Transverse colon (tissue), 4 donors: Measurements from ENCODE around the gene LCP1.

Experiments used
- CTCF ChIP-seq, 5 experiments: fragments of 200-600 bp in 3 of 5; fragments of 450-650 bp in 2 of 5; sonication (generic) in 3 of 5; IDR thresholded peaks; 1 replicate in 2 of 5; 2 replicates in 3 of 5; pipeline ENCODE4 v1.5.1; 2016 to 2017; ENCODE audit warnings: antibody characterized with exemption in 5 of 5, inconsistent platforms in 3 of 5, mild to moderate bottlenecking in 2 of 5, moderate library complexity in 1 of 5
- EP300 ChIP-seq: sonication (generic); formaldehyde crosslinking; IDR thresholded peaks from one replicate; pipeline ENCODE4 v1.6.1; 2017; ENCODE audit warnings: antibody characterized with exemption, low read depth
- POLR2A ChIP-seq: fragments of 450-650 bp; IDR thresholded peaks from one replicate; pipeline ENCODE4 v1.6.1; 2016; ENCODE audit warnings: antibody characterized with exemption, mild to moderate bottlenecking, moderate library complexity
- POLR2AphosphoS5 ChIP-seq, 3 donors: sonication (generic); formaldehyde crosslinking; IDR thresholded peaks; one replicate each; pipeline ENCODE4 v1.6.1; 2016; ENCODE audit warnings: antibody characterized with exemption in 3 of 3

GRCh38 chr13:46195016-46195415 lies 13.0 kb upstream of the LCP1 start:
- TF ChIP-seq CTCF (IDR thresholded peaks at IDR 0.05): no peak
- no peak for TF ChIP-seq EP300
- TF ChIP-seq POLR2A: no peak
- TF ChIP-seq POLR2AphosphoS5 (IDR thresholded peaks at IDR 0.05): no peak
